Activated T-cell treated with anti-CD3 and anti-CD28 coated beads for 24 hours (primary cell): ENCODE results near the gene FBXL13.

Experiments used
- DNase-seq: peaks from one replicate; pipeline ENCODE4 v3.0.0-alpha.2; 2020; ENCODE audit warnings: low read depth

The FBXL13 gene

DNA sequence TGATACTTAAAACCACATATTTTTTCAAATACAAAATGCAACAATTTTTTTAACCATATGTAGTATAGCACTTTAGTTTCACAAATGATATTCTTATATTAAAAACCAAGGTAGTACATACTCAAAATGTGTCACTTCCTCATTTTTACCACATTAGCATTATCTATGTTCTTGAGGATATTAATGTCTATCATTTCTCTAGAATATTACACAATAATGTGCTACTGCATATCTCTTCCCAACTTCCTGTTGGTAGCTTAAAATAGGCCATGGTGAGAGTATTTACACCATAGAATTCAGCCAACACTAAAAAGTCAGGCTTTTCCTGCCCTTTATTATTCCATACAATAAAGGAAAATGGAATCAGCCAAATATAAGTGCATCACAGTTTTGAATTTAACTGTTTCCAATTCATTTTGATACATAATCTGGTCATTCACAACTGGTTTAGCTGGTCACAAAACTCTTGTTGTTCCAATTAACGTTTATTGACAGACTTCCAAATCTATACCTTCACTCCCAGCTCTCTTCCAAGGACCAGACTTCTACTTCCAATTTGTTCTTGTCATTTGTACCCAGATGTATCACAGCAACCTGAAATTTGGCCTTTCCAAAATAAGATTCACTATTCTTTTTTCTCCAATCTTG, 181.8 kb downstream of the FBXL13 start:
- DNase-seq, result no peak

DNA sequence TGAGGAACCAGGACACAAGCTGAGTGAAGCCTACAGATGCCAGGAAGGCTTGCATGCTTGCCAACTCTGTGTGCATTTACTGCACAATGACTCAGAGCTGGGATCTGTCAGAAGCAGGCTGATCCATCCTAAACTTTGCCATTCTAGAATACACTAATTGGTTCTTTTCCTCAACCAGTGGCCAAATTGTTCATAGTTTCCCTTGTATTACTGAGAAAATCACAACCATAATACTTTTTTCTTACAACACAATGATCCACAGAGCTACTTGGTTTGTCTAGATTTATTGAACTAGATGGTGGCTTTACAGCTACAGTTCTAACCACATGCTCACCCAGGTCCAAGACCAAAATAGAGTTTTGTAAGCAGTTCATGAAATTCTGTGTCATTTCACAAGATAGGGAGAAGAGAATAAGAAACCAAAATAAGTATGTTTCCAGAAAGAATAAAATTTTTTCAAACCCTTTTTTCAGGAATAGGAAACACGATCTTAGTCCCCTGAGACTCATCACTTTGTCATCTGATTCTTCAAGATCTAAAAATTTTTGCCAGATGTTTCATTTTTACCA, 182.8 kb downstream of the FBXL13 start:
- DNase-seq, result no peak

DNA sequence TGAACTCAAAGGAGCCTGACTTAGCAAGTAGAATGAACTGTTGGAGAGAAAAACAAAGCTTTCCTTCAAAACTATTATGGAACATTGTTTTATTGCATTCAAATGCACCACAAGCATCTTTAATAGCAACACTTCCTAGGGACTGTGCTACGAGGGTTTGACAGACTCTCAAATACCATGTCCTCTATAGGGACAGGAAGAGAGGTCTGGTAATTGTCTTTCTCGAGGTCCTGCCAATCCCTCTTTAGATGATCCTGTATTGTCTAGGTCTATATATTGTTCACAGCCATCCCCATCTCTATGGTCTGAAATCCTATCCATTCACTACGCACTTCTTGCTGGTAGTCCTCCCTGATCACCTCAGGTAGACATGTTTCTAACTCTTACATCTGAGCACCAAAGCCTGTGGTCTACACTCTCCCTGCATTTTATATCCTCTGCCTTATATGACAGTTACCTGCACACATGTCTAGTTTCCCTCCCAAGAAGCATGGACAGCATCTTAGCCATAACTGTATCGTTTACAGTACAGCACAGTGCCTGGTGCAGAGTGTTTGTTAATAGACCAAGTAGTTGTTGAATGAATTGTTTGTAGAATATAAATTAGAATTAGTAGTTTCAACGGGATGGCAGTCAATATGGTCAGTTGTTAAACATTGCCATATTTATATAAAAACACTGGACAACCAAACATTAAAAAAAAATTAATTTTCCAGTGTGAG, 183.5 kb downstream of the FBXL13 start:
- DNase-seq, result no peak

DNA sequence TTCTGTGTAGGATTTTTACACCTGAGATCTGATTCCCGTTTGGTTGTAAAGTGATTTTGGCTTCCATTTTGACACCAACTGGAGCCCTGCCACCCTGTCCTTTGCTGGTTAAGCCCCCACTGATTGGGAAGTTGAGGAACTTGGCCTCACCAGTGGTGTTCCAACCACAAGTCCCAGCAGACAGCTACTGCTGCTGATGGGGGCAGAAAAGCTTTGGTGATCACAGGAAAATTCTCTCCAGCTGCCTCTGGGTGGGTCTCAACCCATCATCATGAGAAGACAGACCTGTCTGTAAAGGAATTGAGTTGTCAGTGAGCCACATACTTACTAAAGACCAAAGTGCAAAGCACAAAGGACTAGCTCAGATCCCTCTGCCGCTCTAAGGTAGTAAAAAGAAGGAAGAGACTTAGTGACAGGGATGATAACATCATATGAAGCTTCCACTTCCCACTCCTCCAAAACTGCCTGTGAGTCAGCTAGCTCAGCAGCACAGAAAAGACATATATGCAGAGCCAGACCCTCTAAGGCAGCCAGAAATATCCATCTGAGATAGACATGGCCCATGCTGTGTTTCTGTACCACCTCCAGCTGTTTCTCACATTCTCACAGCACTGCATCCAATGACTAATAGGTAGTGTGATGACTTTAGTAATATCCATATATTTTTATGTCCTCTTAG, 184.2 kb downstream of the FBXL13 start:
- DNase-seq, result no peak

DNA sequence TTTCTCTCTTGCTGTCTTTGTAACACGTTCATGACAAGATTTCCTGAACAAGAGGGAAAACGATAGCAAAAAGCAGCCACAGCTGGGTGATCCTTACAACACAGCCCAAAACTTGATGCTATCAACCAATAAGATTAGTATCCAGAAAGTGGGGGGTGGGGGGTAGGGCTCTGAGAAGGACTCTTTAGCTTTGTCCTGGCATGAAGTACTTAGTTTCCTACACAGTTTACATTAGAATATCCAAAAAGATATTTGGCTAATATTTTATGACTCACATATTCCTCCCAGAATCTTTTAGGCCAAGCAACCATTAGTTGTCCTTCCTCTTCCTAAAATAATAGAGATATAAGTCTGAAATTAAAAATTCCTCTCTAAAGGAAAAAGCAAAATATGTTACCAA, 184.7 kb downstream of the FBXL13 start:
- DNase-seq, result no peak

DNA sequence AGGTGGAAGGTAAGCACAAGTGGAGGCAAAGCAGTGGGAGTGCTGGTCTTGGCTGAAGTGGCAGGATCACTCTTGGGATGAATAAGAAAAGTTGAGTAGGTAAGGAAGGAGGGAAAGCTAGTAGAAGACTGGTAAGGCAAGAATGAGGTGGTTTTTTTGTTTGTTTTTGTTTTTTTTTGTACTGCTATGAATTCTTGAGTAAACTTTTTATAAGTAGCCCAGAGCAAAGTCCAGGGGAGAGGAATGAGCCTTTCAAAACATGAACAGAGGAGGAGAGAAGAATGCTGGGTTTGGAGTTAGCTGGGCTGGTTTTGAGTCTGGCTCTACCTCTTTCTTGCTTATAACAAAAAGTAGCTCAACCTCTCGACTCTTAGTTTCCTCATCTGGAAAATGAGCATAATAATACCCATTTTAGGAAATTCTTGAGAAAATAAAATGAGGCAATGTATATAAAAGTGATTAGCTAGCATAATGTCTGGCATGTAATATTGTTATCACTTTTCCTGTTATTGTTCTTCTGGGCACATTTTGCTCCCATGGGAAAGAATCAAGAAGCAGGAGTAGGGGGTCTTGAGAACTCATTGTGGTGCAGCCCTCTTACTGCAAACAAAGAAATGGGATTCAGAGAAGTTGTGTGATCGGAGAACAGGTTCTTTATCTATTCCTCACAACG, 185.9 kb downstream of the FBXL13 start:
- no peak for DNase-seq

DNA sequence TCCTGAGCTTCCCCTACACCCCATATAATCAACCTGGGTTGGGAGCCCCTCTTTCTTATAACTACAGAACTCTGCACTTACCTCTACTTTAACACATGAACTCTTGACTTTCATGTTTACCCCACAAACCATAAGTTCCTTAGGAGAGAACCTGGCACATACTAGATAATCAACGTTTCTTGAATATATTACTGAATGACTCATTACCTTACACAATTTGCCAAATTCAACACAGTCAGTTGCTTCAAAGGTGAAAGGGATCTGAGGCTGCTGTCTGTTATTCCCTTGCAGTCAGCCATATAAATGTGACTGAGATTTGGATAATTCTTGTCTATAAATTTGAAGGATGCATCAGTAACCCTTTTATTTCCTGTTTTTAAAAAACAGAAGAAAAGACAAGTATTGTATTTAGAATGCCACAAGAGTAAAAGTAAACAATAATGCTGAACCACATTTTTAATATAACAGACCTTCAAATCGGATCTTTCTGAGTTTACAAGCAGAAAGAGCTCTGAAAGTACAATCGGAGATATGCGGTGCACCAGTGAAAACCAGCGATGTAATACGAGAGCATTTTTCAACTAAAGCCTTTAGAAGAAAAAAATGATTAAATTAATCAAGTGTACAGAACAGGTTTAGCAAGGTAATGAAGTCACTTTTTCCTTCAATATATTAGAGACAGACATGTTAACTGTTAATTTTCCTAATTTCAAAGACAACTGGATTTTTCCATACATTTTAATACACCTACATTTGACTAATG, 191.3 kb downstream of the FBXL13 start:
- DNase-seq, result no peak

DNA sequence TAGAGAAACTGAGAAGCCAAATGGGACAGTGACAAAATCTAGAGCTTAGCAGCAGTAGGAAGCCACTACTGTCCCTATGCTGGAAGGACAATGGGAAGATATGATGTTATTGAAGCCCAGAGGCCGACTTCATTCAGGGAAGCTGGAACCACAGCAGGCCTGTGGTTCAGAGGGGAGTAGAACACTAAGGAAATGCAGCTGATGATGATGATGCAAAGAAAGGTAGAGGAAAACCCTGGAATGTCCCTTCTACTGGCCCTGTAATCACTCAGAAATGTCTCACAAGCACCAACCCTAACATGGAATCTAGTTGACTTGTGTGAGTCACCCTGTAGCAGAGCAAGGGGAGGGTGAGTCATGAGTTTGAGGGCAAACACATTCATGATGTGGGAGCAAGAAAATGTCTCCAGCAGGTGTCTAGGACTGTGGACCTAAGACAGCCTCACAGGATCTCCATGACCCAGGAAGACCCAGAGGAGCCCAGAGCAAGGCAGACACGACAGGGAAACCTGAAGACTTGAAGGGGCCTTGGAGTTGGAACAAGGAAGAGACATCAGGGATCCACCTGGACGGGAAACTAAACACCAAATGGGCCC, 198.8 kb downstream of the FBXL13 start:
- peak; percentile 29 for DNase-seq

DNA sequence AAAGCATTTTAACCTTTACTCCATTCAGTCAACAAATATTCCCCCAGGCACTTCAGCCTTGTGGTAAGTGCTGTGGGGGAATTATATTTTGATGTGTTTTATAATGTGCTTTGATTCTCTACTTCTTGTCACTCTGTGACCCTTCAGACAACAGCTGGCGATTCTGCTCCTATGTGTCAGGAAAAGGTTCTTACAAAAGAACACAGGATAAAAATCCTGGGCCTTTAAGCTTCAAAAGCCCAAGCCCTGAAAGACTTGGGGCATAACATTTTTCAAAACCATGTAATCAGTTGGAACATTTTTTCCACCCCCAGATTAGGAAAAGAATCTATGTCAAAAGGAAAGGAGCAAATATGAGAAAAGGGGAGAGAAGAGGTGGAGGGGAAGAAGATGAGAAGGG, 199.6 kb downstream of the FBXL13 start:
- DNase-seq, result no peak

DNA sequence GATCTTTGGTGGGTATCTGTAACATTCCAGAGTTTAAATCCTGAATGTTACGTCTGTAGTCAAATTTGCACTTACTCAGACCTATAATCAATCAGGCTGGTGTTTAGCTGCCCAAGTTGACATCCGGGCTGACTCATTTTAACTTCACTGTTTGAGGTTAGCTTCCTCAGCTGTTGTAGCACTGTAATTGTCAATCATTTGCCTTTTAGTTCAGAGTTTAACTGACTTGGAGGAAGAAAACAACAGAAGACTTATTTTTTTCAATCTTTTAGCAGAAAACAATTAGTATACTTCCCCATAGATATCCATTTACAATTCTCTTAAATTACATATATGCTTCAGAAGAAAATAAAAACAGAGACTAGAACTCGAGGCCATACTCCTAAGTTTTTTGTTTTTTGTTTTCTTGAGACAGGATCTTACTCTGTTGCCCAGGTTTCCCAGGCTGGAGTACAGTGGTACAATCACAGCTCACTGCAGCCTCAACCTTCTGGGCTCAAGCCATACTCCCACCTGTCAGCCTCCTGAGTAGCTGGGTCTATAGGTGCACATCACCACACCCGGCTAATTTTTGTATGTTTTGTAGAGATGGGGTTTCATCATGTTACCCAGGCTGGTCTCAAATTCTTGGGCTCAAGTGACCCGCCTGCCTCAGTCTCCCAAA, 200.3 kb downstream of the FBXL13 start:
- DNase-seq, result no peak

DNA sequence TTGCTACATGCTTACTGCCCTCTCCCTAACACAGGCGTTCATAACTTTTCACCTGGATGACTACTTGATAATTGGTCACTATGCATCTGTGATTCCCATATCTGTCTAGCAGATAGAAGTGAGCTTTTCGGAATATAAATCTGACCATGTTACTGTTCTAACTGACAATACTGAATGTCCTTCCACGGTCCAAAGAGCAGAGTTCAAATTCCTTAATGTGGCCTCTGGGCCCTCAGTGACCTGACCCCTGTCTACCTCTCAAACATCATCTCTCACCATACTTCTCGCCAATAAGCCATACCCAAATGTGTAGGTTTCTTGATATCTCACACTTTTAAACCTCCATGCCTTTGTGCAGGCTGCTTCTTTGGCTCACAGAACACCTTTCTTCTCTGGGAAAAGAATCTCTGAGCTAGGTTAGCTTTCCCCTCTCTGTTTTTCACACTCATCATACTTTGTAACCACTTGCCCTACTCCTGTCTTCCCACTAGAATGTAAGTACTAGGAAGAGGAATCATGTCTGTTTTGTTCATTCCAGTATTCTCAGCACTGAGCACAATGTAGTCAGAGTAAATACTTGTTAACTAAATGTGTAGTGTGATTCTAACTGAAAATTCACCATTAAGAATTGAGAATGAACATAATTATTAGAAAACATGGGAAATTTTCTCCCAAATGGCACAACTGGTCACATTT, 201.0 kb downstream of the FBXL13 start:
- DNase-seq, result no peak

DNA sequence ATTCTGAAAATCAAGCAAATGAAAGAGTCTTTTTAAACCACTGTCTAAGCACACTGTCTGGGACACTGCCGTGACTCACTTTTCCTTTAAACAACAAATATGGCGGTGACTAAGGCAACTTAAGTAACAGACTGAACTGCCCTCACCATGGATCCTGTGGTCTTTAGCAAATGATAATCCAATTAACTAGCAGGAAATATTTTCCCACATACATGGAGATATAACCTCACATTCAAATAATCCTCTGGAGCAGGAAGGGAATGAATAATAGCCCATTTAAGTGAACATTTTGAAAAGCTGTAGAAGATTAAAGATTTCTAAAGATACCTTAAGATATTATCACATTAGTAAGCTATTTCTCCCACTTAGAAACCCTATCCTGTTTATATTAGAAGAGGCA, 202.1 kb downstream of the FBXL13 start:
- DNase-seq, result no peak

DNA sequence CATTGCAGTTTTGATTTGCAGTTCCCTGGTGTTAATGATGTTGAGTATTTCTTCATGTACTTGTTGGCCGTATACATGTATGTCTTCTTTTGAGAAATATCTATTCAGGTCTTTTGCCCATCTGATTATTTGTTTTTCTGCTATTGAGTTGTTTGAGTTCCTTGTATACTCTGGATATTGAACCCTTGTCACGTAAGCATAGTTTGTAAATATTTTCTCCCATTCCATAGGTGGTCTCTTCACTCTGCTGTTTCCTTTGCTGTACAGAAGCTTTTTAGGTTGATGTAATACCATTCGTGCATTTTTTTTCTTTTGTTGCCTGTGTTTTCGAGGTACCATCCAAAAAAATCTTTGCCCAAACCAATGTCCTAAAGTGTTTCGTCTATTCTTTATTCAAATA, 205.4 kb downstream of the FBXL13 start:
- no peak for DNase-seq

DNA sequence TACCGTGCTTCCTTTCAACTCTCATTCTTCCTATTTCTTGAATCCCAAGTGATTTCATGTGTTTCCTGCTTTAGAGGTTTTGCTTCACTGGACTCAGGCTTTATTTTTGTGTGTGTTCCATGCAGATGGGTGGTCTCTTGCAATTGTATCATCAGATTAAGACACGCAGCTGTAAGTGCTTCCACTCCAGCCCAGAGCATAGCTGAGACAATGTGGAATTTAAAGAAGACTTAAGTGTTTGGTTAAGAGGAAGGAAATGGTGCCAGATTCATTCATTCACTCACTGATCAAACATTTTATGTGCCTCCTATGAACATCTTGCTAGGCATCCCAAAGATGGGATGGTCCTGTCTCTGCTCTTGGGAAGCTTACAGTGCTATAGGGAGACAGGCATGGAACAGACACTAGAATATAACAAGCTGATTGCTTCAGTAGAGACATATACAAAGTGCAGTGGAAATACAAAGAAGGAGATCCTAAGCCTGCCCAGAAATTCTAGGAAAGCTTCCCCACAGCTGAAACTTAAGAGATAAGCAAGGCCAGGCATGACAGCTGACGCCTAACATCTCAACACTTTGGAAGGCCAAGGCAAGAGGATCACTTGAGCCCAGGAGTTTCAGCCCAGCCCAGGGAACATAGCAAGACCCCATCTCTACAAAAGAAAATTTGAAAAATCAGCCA, 207.9 kb downstream of the FBXL13 start:
- DNase-seq, result no peak

DNA sequence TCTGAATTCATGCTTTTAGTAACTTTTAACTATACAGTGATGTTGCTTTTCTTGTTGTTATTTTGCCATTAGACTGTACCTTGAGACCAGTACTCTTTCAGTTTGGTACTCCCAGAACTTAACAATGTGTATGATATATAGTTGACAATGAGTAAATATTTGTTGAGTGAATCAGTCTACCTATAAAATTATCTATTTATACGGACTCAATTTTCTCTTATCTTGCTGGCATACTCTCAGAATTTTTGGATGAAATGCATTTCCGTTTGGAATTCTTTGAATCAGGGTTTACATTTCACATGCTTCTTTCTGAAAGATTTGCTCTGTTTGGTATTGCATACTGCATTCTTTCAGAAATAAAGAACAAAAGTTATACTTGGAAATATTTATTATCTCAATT, 209.6 kb downstream of the FBXL13 start:
- no peak for DNase-seq

DNA sequence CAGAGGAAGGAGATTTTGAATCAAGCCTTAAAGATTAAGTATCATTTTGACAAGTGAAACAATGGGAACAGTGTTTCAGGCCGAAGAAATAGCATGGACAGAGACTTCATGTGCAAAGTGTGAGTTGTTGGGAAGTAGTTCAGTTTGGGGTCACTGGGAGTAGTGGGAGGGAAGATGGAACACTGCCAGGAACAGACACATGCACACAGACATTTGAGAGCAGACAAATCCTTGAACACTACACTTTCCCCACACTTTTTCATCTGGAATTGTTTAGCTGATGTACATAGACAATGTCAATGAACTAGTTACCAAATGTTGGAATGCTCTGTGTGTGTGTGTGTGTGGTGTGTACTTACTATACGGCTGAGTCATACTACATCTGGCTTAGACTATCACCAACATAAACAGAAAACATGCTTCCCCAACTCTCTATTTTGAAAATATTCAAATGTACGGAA, 214.2 kb downstream of the FBXL13 start:
- no peak for DNase-seq

DNA sequence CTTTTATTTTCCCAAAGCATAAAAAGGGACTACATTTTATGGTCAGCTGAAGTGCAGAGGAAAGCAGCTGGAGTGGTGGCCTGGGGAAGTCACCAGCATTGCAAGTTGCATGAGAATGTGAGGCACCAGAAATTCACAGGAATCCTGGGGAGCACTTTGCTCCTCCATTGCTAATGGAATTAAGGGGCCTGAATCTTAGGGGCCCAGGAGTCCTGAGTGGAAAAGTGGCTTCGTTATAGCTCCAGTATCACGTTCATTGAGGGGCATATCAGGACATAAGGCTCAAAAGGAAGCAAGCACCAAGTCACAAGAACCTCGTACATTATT, 214.8 kb downstream of the FBXL13 start:
- DNase-seq, result no peak

DNA sequence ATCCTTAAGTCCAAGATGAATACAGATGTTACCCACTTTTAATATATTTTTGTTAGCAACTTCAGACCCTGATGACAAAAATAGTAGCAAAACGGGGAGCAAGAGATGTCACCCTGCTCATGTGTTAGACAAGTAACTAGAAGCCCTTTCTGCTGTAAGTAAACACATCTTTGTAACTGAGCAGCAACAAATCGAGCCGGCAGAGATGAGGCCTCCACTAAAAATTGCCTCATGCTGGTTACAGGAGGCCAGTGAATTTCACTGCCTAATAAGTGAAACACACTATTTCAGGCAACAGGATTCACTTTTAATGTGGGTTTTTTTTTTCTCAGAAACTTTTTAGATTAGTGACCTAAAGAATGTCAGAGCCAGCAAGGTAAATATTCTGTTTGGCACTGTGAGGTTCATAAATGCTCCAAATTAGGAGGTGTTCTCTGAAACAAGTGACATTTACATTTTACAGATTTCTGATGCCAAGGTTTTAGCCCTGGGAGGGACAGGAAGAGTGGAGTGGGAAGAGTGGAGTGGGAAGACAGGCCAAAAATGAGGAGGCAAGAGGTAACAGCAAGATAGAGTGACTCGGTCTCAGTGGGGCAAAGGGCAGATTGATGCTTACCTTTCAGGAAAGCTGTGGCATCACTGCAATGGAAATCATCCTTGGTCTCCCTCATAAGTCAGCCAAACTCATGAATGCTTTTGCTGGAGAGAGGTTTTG, 215.4 kb downstream of the FBXL13 start:
- no peak for DNase-seq

DNA sequence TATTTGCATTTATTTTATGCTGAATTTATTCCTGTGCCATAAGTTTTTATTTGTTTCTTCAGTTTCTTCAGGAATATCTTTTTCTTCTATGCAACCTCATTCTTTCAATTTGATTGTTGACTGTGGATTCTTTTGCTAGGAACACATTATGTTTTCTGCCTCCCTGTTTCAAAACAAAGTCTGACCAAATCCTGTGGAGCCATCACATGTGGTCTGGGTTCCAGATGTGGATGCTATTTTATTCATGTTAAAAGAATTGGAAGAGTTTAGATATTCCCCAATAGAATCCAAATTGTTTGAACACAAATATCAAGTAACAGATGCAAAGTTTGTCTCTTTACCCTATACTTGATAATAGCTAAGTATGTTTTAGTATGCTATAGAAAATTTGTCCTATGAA, 218.6 kb downstream of the FBXL13 start:
- DNase-seq, result no peak
